CD1c-positive myeloid dendritic cell (primary cell): Measurements from ENCODE around the gene ALG12.

Experiments
- DNase-seq: peaks from one replicate; pipeline ENCODE4 v3.0.0-alpha.2; 2016; ENCODE audit errors: extremely low spot score

The ALG12 gene

GRCh38 chr22:49911881-49912625 lies 6.2 kb downstream of the ALG12 start:
- no peak for DNase-seq

GRCh38 chr22:49910229-49911155 lies 7.7 kb downstream of the ALG12 start:
- no peak for DNase-seq

- no peak for DNase-seq
These were observed 8.6 kb downstream of the ALG12 start for GRCh38 chr22:49909476-49910205.

GRCh38 chr22:49907807-49908206 lies 10.4 kb downstream of the ALG12 start:
- no peak for DNase-seq

- DNase-seq, result no peak
These were observed 11.4 kb downstream of the ALG12 start for GRCh38 chr22:49906799-49907290.

- DNase-seq, result no peak
These were observed 12.0 kb downstream of the ALG12 start for GRCh38 chr22:49906071-49906798.

GRCh38 chr22:49905465-49905864 lies 12.8 kb downstream of the ALG12 start:
- no peak for DNase-seq

- DNase-seq, result no peak
These were observed 14.2 kb downstream of the ALG12 start for GRCh38 chr22:49904040-49904369.

- no peak for DNase-seq
These were observed 14.8 kb downstream of the ALG12 start for GRCh38 chr22:49903322-49904039.

GRCh38 chr22:49901457-49901856 lies 16.8 kb downstream of the ALG12 start:
- DNase-seq, result no peak

GRCh38 chr22:49900441-49901230 lies 17.6 kb downstream of the ALG12 start:
- no peak for DNase-seq

GRCh38 chr22:49899530-49899929 lies 18.7 kb downstream of the ALG12 start:
- DNase-seq, result no peak

- no peak for DNase-seq
These were observed 21.1 kb downstream of the ALG12 start for GRCh38 chr22:49897015-49897684.

GRCh38 chr22:49896201-49896600 lies 22.0 kb downstream of the ALG12 start:
- DNase-seq, result no peak

- no peak for DNase-seq
These were observed 23.8 kb downstream of the ALG12 start for GRCh38 chr22:49894322-49895054.

GRCh38 chr22:49893025-49893424 lies 25.2 kb downstream of the ALG12 start:
- no peak for DNase-seq

GRCh38 chr22:49892226-49892899 lies 25.9 kb downstream of the ALG12 start:
- DNase-seq, result no peak

- no peak for DNase-seq
These were observed 29.2 kb downstream of the ALG12 start for GRCh38 chr22:49889071-49889470.
